Endodermal cell (in vitro differentiated cells): ENCODE measurements around the gene FGF5. TPM values are rescaled to one million over a fixed set of nuclear protein-coding genes. Genes with fewer than 3 reads are reported as not detected.

Experiments used
- DNase-seq: peaks from one replicate; pipeline ENCODE4 v3.0.0-alpha.2; 2017
- H3K27ac ChIP-seq: 2 replicates; pipeline ENCODE4 v1.5.1; 2013; ENCODE audit warnings: mild to moderate bottlenecking, low read depth, low read length, moderate library complexity
- H3K27me3 ChIP-seq: 2 replicates; pipeline ENCODE4 v1.6.1; 2013; ENCODE audit warnings: mild to moderate bottlenecking, low read length, moderate library complexity; ENCODE audit not compliant: insufficient read depth, control insufficient read depth, poor library complexity, severe bottlenecking
- H3K36me3 ChIP-seq: 2 replicates; pipeline ENCODE4 v1.7.0; 2013; ENCODE audit warnings: mild to moderate bottlenecking, low read length, moderate library complexity; ENCODE audit not compliant: control insufficient read depth, insufficient read depth
- H3K4me1 ChIP-seq: one replicate; pipeline ENCODE4 v1.7.0; 2013; ENCODE audit warnings: low read length; ENCODE audit not compliant: control insufficient read depth, insufficient read depth
- H3K4me3 ChIP-seq: 2 replicates; pipeline ENCODE4 v1.5.1; 2013; ENCODE audit warnings: mild to moderate bottlenecking, low read length, moderate library complexity
- H3K9ac ChIP-seq: 2 replicates; pipeline ENCODE4 v1.6.1; 2013; ENCODE audit warnings: mild to moderate bottlenecking, low read length, moderate library complexity; ENCODE audit not compliant: poor library complexity, severe bottlenecking; ENCODE audit errors: extremely low read depth
- H3K9me3 ChIP-seq: 2 replicates; pipeline ENCODE4 v1.6.1; 2013; ENCODE audit warnings: mild to moderate bottlenecking, low read length, moderate library complexity; ENCODE audit not compliant: control insufficient read depth
- H3K27ac Mint-ChIP-seq: 2 replicates; pipeline ENCODE4 v1.8.0; 2020; ENCODE audit warnings: mixed read lengths
- H3K27me3 Mint-ChIP-seq: 2 replicates; pipeline ENCODE4 v1.8.0; 2021; ENCODE audit warnings: mild to moderate bottlenecking, mixed read lengths; ENCODE audit not compliant: insufficient read depth
- H3K36me3 Mint-ChIP-seq: 2 replicates; pipeline ENCODE4 v1.8.0; 2020; ENCODE audit warnings: low read depth, mixed read lengths
- H3K4me1 Mint-ChIP-seq: 2 replicates; pipeline ENCODE4 v1.8.0; 2020; ENCODE audit warnings: mixed read lengths
- H3K4me3 Mint-ChIP-seq: 2 replicates; pipeline ENCODE4 v1.8.0; 2020; ENCODE audit warnings: mild to moderate bottlenecking, moderate library complexity, mixed read lengths
- H3K9me3 Mint-ChIP-seq: 2 replicates; pipeline ENCODE4 v1.8.0; 2020; ENCODE audit warnings: mild to moderate bottlenecking, mixed read lengths
- WGBS, 2 experiments: methylation state at CpG; one replicate each; pipeline versions ENCODE4 v1.1.5 to v1.1.7; 2013; ENCODE audit warnings: missing lambda C conversion rate in 2 of 2, mixed read lengths in 1 of 2; ENCODE audit not compliant: insufficient coverage in 1 of 2, insufficient read length in 1 of 2; 5-methylcytosine and 5-hydroxymethylcytosine counted together
- total RNA-seq, 2 donors: library from RNA; stranded (reverse); fragmentation: NEBNext Ultra II Directional in 1 of 2; extraction: Animal tissue kit (Norgen Biotek cat#: 25700) in 1 of 2; gene quantifications; 2 replicates in 1 of 2; 3 replicates in 1 of 2; pipeline ENCODE4 v1.2.1, GENCODE V29; 2021
- TF ChIP-seq, protein P1 (sequence below): fragments of 200-600 bp; sonication (generic); conservative IDR thresholded peaks from 2 replicates; pipeline ENCODE4 v1.5.0; 2021; ENCODE audit warnings: antibody characterized with exemption, mild to moderate bottlenecking

The FGF5 gene
- total RNA-seq, 2 donors from 2014 or later = 0.49 to 1.6 TPM

DNA sequence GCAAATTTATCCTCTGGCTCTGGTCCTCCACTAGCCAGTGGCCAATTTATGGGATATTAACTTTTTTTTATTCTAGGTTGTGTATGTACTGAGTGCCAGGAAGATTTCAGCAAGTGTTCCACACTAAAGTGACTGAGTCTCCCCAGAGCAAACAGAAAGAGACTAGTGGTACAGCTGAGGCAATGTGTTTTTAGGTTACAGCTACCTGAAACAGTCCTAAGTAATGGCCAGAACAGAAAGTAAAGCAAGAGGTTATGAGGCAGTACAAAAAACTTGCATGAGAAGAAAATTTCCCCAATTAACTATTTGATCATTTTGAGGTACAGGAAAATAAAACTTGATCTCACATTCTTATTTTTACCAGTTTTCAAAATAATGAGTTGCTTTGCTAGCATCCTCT lies 38.0 kb upstream of the FGF5 start:
- peaks cover 47% of the 10 kb centered on the region for H3K27me3 ChIP-seq
- TF ChIP-seq, protein P1, sequence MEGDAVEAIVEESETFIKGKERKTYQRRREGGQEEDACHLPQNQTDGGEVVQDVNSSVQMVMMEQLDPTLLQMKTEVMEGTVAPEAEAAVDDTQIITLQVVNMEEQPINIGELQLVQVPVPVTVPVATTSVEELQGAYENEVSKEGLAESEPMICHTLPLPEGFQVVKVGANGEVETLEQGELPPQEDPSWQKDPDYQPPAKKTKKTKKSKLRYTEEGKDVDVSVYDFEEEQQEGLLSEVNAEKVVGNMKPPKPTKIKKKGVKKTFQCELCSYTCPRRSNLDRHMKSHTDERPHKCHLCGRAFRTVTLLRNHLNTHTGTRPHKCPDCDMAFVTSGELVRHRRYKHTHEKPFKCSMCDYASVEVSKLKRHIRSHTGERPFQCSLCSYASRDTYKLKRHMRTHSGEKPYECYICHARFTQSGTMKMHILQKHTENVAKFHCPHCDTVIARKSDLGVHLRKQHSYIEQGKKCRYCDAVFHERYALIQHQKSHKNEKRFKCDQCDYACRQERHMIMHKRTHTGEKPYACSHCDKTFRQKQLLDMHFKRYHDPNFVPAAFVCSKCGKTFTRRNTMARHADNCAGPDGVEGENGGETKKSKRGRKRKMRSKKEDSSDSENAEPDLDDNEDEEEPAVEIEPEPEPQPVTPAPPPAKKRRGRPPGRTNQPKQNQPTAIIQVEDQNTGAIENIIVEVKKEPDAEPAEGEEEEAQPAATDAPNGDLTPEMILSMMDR = no peak
- H3K9me3 Mint-ChIP-seq = no peaks in the 10 kb centered on the region
- no peak overlapping the region for H3K9ac ChIP-seq
- no peaks in the 10 kb centered on the region for H3K36me3 ChIP-seq
- no peaks in the 10 kb centered on the region for H3K9me3 ChIP-seq
- no peak overlapping the region for H3K27ac Mint-ChIP-seq
- no peak overlapping the region for H3K4me3 ChIP-seq
- H3K27me3 Mint-ChIP-seq = peaks cover 24% of the 10 kb centered on the region
- no peaks in the 10 kb centered on the region for H3K36me3 Mint-ChIP-seq
- no peak for DNase-seq
- no peaks in the 10 kb centered on the region for H3K4me1 Mint-ChIP-seq
- no peak overlapping the region for H3K4me3 Mint-ChIP-seq
- no peaks in the 10 kb centered on the region for H3K4me1 ChIP-seq
- H3K27ac ChIP-seq = no peak overlapping the region

GRCh38 chr4:80229128-80229527 lies 37.3 kb upstream of the FGF5 start:
- TF ChIP-seq, protein P1 = no peak
- Histone ChIP-seq H3K9me3 (no peaks in the 10 kb centered on the region), H3K27ac (no peak overlapping the region), H3K27me3 (peaks cover 45% of the 10 kb centered on the region), H3K4me3 (no peak overlapping the region), H3K36me3 (no peaks in the 10 kb centered on the region), H3K9ac (no peak overlapping the region), H3K4me1 (no peaks in the 10 kb centered on the region)
- 76 to 78% methylated on average over 2 of the region's 2 CpGs for WGBS, 2 experiments
- Mint-ChIP-seq H3K4me1 (no peaks in the 10 kb centered on the region), H3K27ac (no peak overlapping the region), H3K27me3 (peaks cover 24% of the 10 kb centered on the region), H3K4me3 (no peak overlapping the region), H3K36me3 (no peaks in the 10 kb centered on the region), H3K9me3 (no peaks in the 10 kb centered on the region)
- no peak for DNase-seq

GRCh38 chr4:80229590-80229989 lies 36.9 kb upstream of the FGF5 start:
- no peak for DNase-seq
- Histone ChIP-seq H3K36me3 (no peaks in the 10 kb centered on the region), H3K4me3 (no peak overlapping the region), H3K9ac (no peak overlapping the region), H3K4me1 (no peaks in the 10 kb centered on the region), H3K9me3 (no peaks in the 10 kb centered on the region), H3K27ac (no peak overlapping the region), H3K27me3 (peaks cover 43% of the 10 kb centered on the region)
- Mint-ChIP-seq H3K27ac (no peak overlapping the region), H3K27me3 (peaks cover 24% of the 10 kb centered on the region), H3K36me3 (no peaks in the 10 kb centered on the region), H3K4me3 (no peak overlapping the region), H3K9me3 (no peaks in the 10 kb centered on the region), H3K4me1 (no peaks in the 10 kb centered on the region)
- TF ChIP-seq, protein P1 = no peak
- 92 to 100% methylated on average over 2 of the region's 2 CpGs for WGBS, 2 experiments
